ENCODE measurements around the gene RXFP1.

Gene RXFP1

DNA sequence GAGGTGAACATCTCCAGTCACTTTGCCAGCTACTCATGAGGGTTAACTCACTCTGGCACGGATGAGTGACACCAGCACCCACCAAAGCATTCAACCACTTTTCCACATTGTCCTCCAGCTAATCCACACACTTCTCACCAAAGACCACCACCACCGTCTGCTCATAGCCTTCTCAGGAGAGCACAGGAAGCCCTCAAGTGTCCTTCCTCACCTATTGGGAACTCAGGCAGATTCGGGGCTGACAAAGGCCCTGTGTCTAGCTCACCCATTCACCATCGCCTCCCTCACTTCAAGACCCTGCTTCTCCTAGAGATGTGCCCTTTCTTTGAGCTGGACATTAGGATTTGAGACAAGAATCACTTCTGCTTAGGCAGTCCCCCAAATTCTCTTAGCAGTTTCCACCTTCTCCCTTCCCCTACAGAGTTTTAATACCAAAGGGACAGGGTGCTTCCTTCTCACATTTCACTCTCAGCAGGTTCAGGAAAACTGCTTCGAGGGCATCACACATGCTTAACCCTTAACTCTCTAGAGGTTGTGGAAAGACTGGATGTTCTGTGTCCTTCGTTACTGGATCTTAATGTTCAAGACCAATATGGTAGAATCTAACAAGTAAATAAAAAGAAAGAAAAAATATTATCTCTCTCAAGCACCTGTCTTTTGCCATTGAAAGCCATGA is 11.0 kb downstream of the RXFP1 start:
- Histone ChIP-seq H3K4me1 (ENCODE audit: control extremely low read depth in 1 of 4, control insufficient read depth in 4 of 4, insufficient read depth in 4 of 4, low read length in 3 of 4) (peaks cover 0 to 1% (median 0%) of the 10 kb centered on the region in 4 experiments), H3K27me3 (replicated peaks in 2 of 5; ENCODE audit: control insufficient read depth in 4 of 5, insufficient read depth in 5 of 5, low read length in 4 of 5) (no peaks in the 10 kb centered on the region), H3K36me3 (ENCODE audit: control insufficient read depth in 4 of 4, insufficient read depth in 4 of 4, low read length in 3 of 4) (no peaks in the 10 kb centered on the region), H3K27ac (ENCODE audit: insufficient read depth in 1 of 2, low read depth in 1 of 2, low read length in 2 of 2, poor library complexity in 1 of 2, severe bottlenecking in 2 of 2) (no peak overlapping the region), H3K9me3 (ENCODE audit: control extremely low read depth in 1 of 5, control insufficient read depth in 4 of 5, insufficient read depth in 2 of 5, low read depth in 1 of 5, low read length in 4 of 5) (no peaks in the 10 kb centered on the region), H3K4me3 (ENCODE audit: control insufficient read depth in 1 of 7, extremely low read depth in 1 of 7, insufficient read depth in 4 of 7, low read depth in 2 of 7, low read length in 6 of 7) (no peak overlapping the region)
- ChIA-PET POLR2A (interaction anchor here (0.6 kb wide), 1 partner anchor 278 kb away, joined by 3 read pairs; no protein-coding TSS in a partner anchor), CTCF (no interaction called here)
- WGBS (ENCODE audit: insufficient coverage), result 91% methylated on average over 4 of the region's 6 CpGs
- no peak for DNase-seq

DNA sequence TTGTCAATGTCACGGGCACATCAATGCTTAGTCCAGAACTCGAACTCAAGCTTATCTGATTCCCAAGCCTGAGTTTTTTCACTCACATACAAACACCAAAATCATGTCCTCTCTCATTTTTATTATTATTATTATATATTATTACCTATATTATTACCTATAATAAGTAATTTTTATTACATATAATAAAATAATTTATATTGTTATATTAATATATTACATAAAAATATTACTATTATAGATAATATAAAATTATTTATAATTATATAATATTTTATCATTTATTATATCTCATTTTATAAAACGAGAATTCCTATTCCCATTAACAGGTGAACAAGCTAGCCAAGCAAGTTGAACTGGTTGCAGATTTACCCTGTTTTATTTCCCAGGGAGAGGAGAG is 13.0 kb downstream of the RXFP1 start:
- no peak overlapping the region for H3K4me3 ChIP-seq (ENCODE audit: control insufficient read depth in 1 of 7, extremely low read depth in 1 of 7, insufficient read depth in 4 of 7, low read depth in 2 of 7, low read length in 6 of 7)
- H3K27me3 ChIP-seq (replicated peaks in 2 of 5; ENCODE audit: control insufficient read depth in 4 of 5, insufficient read depth in 5 of 5, low read length in 4 of 5), result no peaks in the 10 kb centered on the region
- no peaks in the 10 kb centered on the region for H3K9me3 ChIP-seq (ENCODE audit: control extremely low read depth in 1 of 5, control insufficient read depth in 4 of 5, insufficient read depth in 2 of 5, low read depth in 1 of 5, low read length in 4 of 5)
- peaks cover 0 to 4% (median 2%) of the 10 kb centered on the region in 4 experiments for H3K4me1 ChIP-seq (ENCODE audit: control extremely low read depth in 1 of 4, control insufficient read depth in 4 of 4, insufficient read depth in 4 of 4, low read length in 3 of 4)
- no peak for DNase-seq
- H3K27ac ChIP-seq (ENCODE audit: insufficient read depth in 1 of 2, low read depth in 1 of 2, low read length in 2 of 2, poor library complexity in 1 of 2, severe bottlenecking in 2 of 2), result no peak overlapping the region
- CTCF ChIA-PET, result no interaction called here
- POLR2A ChIA-PET, result no interaction called here
- no peaks in the 10 kb centered on the region for H3K36me3 ChIP-seq (ENCODE audit: control insufficient read depth in 4 of 4, insufficient read depth in 4 of 4, low read length in 3 of 4)
- WGBS (ENCODE audit: insufficient coverage), result 100% methylated on average over 2 of the region's 3 CpGs

DNA sequence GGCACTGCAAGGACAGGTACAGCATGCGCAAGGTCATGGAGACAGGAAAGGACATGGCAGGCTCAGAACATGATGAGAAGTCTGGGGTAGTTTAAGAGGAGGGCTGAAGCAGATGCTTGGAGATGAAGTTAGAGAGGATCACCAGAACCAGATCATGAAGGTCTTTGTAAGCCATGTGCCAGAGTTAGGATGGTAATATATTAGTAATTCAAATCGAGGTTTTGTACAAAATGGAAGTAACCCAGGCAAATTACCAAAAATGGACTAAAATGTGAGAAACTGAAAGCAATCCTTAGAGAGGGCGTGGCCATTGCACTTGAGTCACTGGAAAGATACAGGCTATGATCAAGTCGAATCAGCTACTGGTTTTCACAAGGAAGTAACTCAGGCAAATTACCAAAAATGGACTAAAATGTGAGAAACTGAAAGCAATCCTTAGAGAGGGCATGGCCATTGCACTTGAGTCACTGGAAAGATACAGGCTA is 13.5 kb downstream of the RXFP1 start:
- DNase-seq, result peak; percentile 10 to 75 (median 61)
- no peak overlapping the region for H3K27ac ChIP-seq (ENCODE audit: insufficient read depth in 1 of 2, low read depth in 1 of 2, low read length in 2 of 2, poor library complexity in 1 of 2, severe bottlenecking in 2 of 2)

DNA sequence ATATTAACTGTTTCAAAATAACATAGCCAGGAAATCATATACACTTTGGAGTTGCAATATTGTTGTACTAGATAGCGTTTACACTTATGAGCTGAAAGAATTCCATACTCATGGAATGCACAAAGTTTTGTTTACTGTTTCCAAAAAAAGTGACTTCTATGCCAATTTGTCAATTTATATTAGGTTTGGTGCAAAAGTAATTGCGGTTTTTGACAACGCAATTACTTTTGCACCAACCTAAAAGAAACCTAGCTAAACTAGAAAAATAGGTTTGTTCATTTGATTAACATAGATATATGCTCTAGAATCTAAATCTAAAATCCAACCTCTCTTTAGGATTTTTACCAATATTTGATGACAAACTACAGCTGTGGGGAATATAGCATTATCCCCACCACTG is 15.2 kb downstream of the RXFP1 start:
- H3K27ac ChIP-seq (ENCODE audit: insufficient read depth in 1 of 2, low read depth in 1 of 2, low read length in 2 of 2, poor library complexity in 1 of 2, severe bottlenecking in 2 of 2), result no peak overlapping the region
- no peaks in the 10 kb centered on the region for H3K27me3 ChIP-seq (replicated peaks in 2 of 5; ENCODE audit: control insufficient read depth in 4 of 5, insufficient read depth in 5 of 5, low read length in 4 of 5)
- H3K9me3 ChIP-seq (ENCODE audit: control extremely low read depth in 1 of 5, control insufficient read depth in 4 of 5, insufficient read depth in 2 of 5, low read depth in 1 of 5, low read length in 4 of 5), result no peaks in the 10 kb centered on the region
- no peak for DNase-seq
- H3K4me3 ChIP-seq (ENCODE audit: control insufficient read depth in 1 of 7, extremely low read depth in 1 of 7, insufficient read depth in 4 of 7, low read depth in 2 of 7, low read length in 6 of 7), result no peak overlapping the region
- peaks cover 0 to 4% (median 2%) of the 10 kb centered on the region in 4 experiments for H3K4me1 ChIP-seq (ENCODE audit: control extremely low read depth in 1 of 4, control insufficient read depth in 4 of 4, insufficient read depth in 4 of 4, low read length in 3 of 4)
- no peaks in the 10 kb centered on the region for H3K36me3 ChIP-seq (ENCODE audit: control insufficient read depth in 4 of 4, insufficient read depth in 4 of 4, low read length in 3 of 4)
- POLR2A ChIA-PET, result interaction anchor here (0.6 kb wide), 1 partner anchor 645 kb away, joined by 3 read pairs; no protein-coding TSS in a partner anchor
- no CpG with 5 or more reads among the region's 3 CpGs for WGBS (ENCODE audit: insufficient coverage)
- CTCF ChIA-PET, result interaction anchor here (1.0 kb wide), 1 partner anchor 9 kb away, joined by 3 read pairs; no protein-coding TSS in a partner anchor

More for the DNA sequence above, 13.5 kb downstream of the RXFP1 start:
- 96% methylated on average over 4 of the region's 4 CpGs for WGBS (ENCODE audit: insufficient coverage)
- Histone ChIP-seq H3K36me3 (ENCODE audit: control insufficient read depth in 4 of 4, insufficient read depth in 4 of 4, low read length in 3 of 4) (no peaks in the 10 kb centered on the region), H3K27me3 (replicated peaks in 2 of 5; ENCODE audit: control insufficient read depth in 4 of 5, insufficient read depth in 5 of 5, low read length in 4 of 5) (no peaks in the 10 kb centered on the region), H3K4me3 (ENCODE audit: control insufficient read depth in 1 of 7, extremely low read depth in 1 of 7, insufficient read depth in 4 of 7, low read depth in 2 of 7, low read length in 6 of 7) (no peak overlapping the region), H3K4me1 (ENCODE audit: control extremely low read depth in 1 of 4, control insufficient read depth in 4 of 4, insufficient read depth in 4 of 4, low read length in 3 of 4) (peaks cover 0 to 4% (median 2%) of the 10 kb centered on the region in 4 experiments), H3K9me3 (ENCODE audit: control extremely low read depth in 1 of 5, control insufficient read depth in 4 of 5, insufficient read depth in 2 of 5, low read depth in 1 of 5, low read length in 4 of 5) (no peaks in the 10 kb centered on the region)
- ChIA-PET POLR2A (no interaction called here), CTCF (no interaction called here)

DNA sequence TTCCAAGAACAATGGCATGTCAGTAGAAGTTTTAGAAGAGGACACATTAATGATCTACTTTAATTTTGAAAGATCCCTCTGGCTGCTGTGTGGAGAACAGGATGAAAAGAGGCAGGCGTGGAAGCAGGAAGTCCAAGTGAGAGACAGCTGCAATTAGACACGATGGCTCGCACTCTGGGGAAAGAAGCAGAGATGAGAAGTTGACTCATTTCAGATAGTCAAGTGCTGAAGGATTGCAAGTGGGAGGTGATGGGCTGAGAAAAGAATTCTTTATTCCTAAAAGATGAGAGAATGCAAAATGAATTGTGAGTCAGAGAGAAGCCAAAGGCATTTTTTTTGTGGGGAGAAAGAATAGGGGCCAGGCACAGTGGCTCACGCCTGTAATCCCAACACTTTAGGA is 16.5 kb downstream of the RXFP1 start:
- Histone ChIP-seq H3K4me1 (ENCODE audit: control extremely low read depth in 1 of 4, control insufficient read depth in 4 of 4, insufficient read depth in 4 of 4, low read length in 3 of 4) (peaks cover 0 to 14% (median 11%) of the 10 kb centered on the region in 4 experiments), H3K9me3 (ENCODE audit: control extremely low read depth in 1 of 5, control insufficient read depth in 4 of 5, insufficient read depth in 2 of 5, low read depth in 1 of 5, low read length in 4 of 5) (no peaks in the 10 kb centered on the region), H3K36me3 (ENCODE audit: control insufficient read depth in 4 of 4, insufficient read depth in 4 of 4, low read length in 3 of 4) (no peaks in the 10 kb centered on the region), H3K27ac (ENCODE audit: insufficient read depth in 1 of 2, low read depth in 1 of 2, low read length in 2 of 2, poor library complexity in 1 of 2, severe bottlenecking in 2 of 2) (no peak overlapping the region), H3K4me3 (ENCODE audit: control insufficient read depth in 1 of 7, extremely low read depth in 1 of 7, insufficient read depth in 4 of 7, low read depth in 2 of 7, low read length in 6 of 7) (no peak overlapping the region), H3K27me3 (replicated peaks in 2 of 5; ENCODE audit: control insufficient read depth in 4 of 5, insufficient read depth in 5 of 5, low read length in 4 of 5) (no peaks in the 10 kb centered on the region)
- DNase-seq, result no peak
- CTCF ChIA-PET, result no interaction called here
- POLR2A ChIA-PET, result interaction anchor here (0.7 kb wide), 1 partner anchor 1324 kb away, joined by 3 read pairs; no protein-coding TSS in a partner anchor
- WGBS (ENCODE audit: insufficient coverage), result 81% methylated on average over 4 of the region's 4 CpGs

DNA sequence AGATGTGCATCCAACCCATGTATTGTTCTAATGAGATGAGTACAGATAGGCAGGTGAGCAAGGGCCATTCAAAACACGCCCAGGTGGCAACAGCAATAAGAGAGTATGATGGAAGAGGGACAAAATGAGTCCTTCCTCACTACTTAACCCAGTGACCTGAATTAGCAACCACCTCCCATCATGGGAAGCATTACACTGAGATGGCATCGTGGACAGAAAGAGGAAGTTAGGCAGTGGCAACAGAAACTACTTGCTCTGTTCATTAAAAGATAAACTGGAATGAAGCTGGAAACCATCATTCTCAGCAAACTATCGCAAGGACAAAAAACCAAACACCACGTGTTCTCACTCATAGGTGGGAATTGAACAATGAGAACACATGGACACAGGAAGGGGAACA is 17.2 kb downstream of the RXFP1 start:
- ChIA-PET CTCF (no interaction called here), POLR2A (no interaction called here)
- Histone ChIP-seq H3K27me3 (replicated peaks in 2 of 5; ENCODE audit: control insufficient read depth in 4 of 5, insufficient read depth in 5 of 5, low read length in 4 of 5) (no peaks in the 10 kb centered on the region), H3K27ac (ENCODE audit: insufficient read depth in 1 of 2, low read depth in 1 of 2, low read length in 2 of 2, poor library complexity in 1 of 2, severe bottlenecking in 2 of 2) (no peak overlapping the region), H3K36me3 (ENCODE audit: control insufficient read depth in 4 of 4, insufficient read depth in 4 of 4, low read length in 3 of 4) (no peaks in the 10 kb centered on the region), H3K9me3 (ENCODE audit: control extremely low read depth in 1 of 5, control insufficient read depth in 4 of 5, insufficient read depth in 2 of 5, low read depth in 1 of 5, low read length in 4 of 5) (no peaks in the 10 kb centered on the region), H3K4me3 (ENCODE audit: control insufficient read depth in 1 of 7, extremely low read depth in 1 of 7, insufficient read depth in 4 of 7, low read depth in 2 of 7, low read length in 6 of 7) (no peak overlapping the region), H3K4me1 (ENCODE audit: control extremely low read depth in 1 of 4, control insufficient read depth in 4 of 4, insufficient read depth in 4 of 4, low read length in 3 of 4) (peaks cover 0 to 14% (median 11%) of the 10 kb centered on the region in 4 experiments)
- peak; percentile 31 to 88 (median 80) for DNase-seq
- 0% methylated on average over 1 of the region's 4 CpGs for WGBS (ENCODE audit: insufficient coverage)

DNA sequence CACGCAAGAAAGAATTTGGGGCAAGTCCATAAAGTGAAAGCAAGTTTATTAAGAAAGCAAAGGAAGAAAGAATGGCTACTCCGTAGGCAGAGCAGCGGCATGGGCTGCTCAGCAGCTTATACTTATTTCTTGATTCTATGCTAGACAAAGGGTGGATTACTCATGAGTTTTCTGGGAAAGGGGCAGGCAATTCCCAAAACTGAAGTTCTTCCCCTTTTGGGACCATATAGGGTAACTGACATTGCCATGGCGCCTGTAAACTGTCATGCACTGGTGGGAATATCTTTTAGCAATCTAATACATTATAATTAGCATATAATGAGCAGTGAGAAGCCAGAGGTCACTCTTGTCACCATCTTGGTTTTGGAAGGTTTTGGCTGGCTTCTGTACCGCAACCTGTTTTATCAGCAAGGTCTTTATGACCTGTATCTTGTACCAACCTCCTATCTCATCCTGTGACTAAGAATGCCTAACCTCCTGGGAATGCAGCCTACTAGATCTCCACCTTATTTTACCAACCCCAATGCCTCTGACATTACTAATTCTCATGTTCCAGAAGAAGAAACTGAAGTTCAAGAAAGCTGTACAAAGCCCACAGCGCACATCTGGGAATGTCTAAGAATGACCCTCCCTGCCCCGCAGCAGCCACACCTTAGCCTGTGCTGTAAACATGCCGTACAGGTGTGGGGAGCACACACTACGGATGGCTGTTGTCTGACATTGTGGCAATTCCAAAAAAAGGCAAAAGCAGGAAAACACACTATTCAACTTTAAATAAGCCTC is 18.6 kb downstream of the RXFP1 start:
- 83% methylated on average over 6 of the region's 9 CpGs for WGBS (ENCODE audit: insufficient coverage)
- no peak for DNase-seq
- peaks cover 0 to 14% (median 11%) of the 10 kb centered on the region in 4 experiments for H3K4me1 ChIP-seq (ENCODE audit: control extremely low read depth in 1 of 4, control insufficient read depth in 4 of 4, insufficient read depth in 4 of 4, low read length in 3 of 4)
- H3K9me3 ChIP-seq (ENCODE audit: control extremely low read depth in 1 of 5, control insufficient read depth in 4 of 5, insufficient read depth in 2 of 5, low read depth in 1 of 5, low read length in 4 of 5), result no peaks in the 10 kb centered on the region
- POLR2A ChIA-PET, result no interaction called here
- CTCF ChIA-PET, result no interaction called here
- no peaks in the 10 kb centered on the region for H3K36me3 ChIP-seq (ENCODE audit: control insufficient read depth in 4 of 4, insufficient read depth in 4 of 4, low read length in 3 of 4)
- no peaks in the 10 kb centered on the region for H3K27me3 ChIP-seq (replicated peaks in 2 of 5; ENCODE audit: control insufficient read depth in 4 of 5, insufficient read depth in 5 of 5, low read length in 4 of 5)
- H3K4me3 ChIP-seq (ENCODE audit: control insufficient read depth in 1 of 7, extremely low read depth in 1 of 7, insufficient read depth in 4 of 7, low read depth in 2 of 7, low read length in 6 of 7), result no peak overlapping the region
- H3K27ac ChIP-seq (ENCODE audit: insufficient read depth in 1 of 2, low read depth in 1 of 2, low read length in 2 of 2, poor library complexity in 1 of 2, severe bottlenecking in 2 of 2), result no peak overlapping the region
